BLaER1 treated with 17β-estradiol and CSF1 and Interleukin-3, amounts not matched to agents 10 nM and 100 nM (cell line): ENCODE results near the gene IST1.

Source experiments
- H3K27ac ChIP-seq, 11 experiments: shearing (Covaris generic); formaldehyde crosslinking; 2 replicates each; pipeline ENCODE4 v1.8.1; 2022
- H3K27me3 ChIP-seq, 11 experiments: shearing (Covaris generic); formaldehyde crosslinking; 2 replicates each; pipeline ENCODE4 v1.8.1; 2022
- H3K36me3 ChIP-seq, 11 experiments: shearing (Covaris generic); formaldehyde crosslinking; 2 replicates each; pipeline ENCODE4 v1.8.1; 2022
- H3K4me1 ChIP-seq, 10 experiments: shearing (Covaris generic); formaldehyde crosslinking; 2 replicates each; pipeline ENCODE4 v1.8.1; 2022
- H3K4me2 ChIP-seq, 11 experiments: shearing (Covaris generic); formaldehyde crosslinking; 2 replicates each; pipeline ENCODE4 v1.8.1; 2022
- H3K4me3 ChIP-seq, 10 experiments: shearing (Covaris generic); formaldehyde crosslinking; 2 replicates each; pipeline ENCODE4 v1.8.1; 2022
- H3K9ac ChIP-seq, 11 experiments: shearing (Covaris generic); formaldehyde crosslinking; 2 replicates each; pipeline ENCODE4 v1.8.1; 2022
- H3K9me3 ChIP-seq, 11 experiments: shearing (Covaris generic); formaldehyde crosslinking; replicated peaks in 1 of 11; 2 replicates each; pipeline ENCODE4 v1.8.1; 2022
- H4K20me1 ChIP-seq, 11 experiments: shearing (Covaris generic); formaldehyde crosslinking; 2 replicates each; pipeline ENCODE4 v1.8.1; 2022
- Cebpa-rat ChIP-seq, 11 experiments: shearing (Covaris generic); IDR thresholded peaks; 2 replicates each; pipeline ENCODE4 v1.8.1; 2022

The IST1 gene

GRCh38 chr16:71894921-71895678, at the start of gene IST1:
Gene IST1, plus strand, starts transcription at chr16:71895531. Its CDS starts 20,110 bp downstream, at chr16:71915641.
- peaks cover 37 to 46% (median 42%) of the 10 kb centered on the region in 11 experiments for H4K20me1 ChIP-seq
- peak within 1 kb of the TSS; percentile 92 to 99 (median 96) for H3K4me2 ChIP-seq
- H3K27ac ChIP-seq, result peak within 1 kb of the TSS; percentile 94 to 99 (median 98)
- peak within 1 kb of the TSS; percentile 82 to 100 (median 93) for H3K4me3 ChIP-seq
- no peaks in the 10 kb centered on the region for H3K27me3 ChIP-seq
- peaks cover 45 to 57% (median 50%) of the 10 kb centered on the region in 10 experiments for H3K4me1 ChIP-seq
- H3K9ac ChIP-seq, result peak within 1 kb of the TSS; percentile 91 to 100 (median 98)
- no peaks in the 10 kb centered on the region for H3K9me3 ChIP-seq
- peaks cover 9 to 31% (median 25%) of the 10 kb centered on the region in 11 experiments; a peak in 20 of 22 replicates for H3K36me3 ChIP-seq
- TF ChIP-seq Cebpa-rat (IDR thresholded peaks at IDR 0.05), result no peak

DNA sequence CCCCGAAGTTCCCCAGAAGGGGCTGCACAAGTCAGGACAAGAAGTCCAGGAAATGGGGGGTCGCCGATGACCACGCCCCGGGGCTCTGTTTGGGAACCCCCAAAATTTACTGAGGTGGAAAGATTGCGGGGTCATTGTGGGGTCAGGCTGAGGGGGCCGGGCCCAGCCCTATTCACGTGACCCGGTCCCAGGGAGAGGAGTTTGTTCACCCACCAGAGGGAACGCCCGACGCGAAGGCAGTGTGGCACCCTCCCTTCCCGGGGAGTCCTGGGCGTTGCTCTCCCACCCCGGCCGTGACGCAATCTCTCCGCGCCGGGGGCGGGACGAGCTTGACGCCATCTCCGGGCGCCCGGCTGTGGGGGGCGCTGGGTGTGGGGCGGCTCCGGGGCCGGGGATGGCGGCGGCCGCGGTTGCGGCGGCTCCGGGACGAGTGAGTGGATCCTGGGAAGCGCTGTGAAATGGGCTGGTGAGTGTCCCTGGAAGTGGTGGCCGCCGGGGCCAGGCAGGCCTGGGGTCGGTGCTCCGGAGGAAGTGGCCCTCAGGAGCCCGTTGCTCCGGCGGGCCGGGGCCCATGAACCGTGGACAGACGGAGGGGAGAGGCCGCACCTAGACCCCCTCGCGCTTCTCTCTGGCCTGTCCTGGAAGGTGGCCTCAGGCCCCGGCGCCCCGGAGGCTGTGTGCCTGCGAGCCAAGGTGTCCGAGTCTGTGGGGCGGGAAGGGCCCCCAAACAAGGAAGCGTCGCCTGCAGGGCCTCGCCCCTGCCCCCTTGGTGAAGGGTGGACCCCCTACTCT, 49.5 kb upstream of the IST1 start, which contains the start of gene ATXN1L:
ATXN1L (plus strand) TSS at position 338 of the 792 bp plus-strand sequence. CDS start 3,765 bp downstream, outside the sequence.
- Histone ChIP-seq H3K4me3 (peak within 1 kb of the TSS; percentile 98 to 100 (median 100)), H3K36me3 (peaks cover 31 to 36% (median 33%) of the 10 kb centered on the region in 11 experiments), H3K4me1 (peaks cover 23 to 47% (median 35%) of the 10 kb centered on the region in 10 experiments), H4K20me1 (peaks cover 0 to 48% (median 27%) of the 10 kb centered on the region in 11 experiments; a peak in 18 of 22 replicates), H3K27ac (peak within 1 kb of the TSS; percentile 84 to 93 (median 91)), H3K9ac (peak within 1 kb of the TSS; percentile 93 to 98 (median 95)), H3K27me3 (no peaks in the 10 kb centered on the region), H3K4me2 (peak within 1 kb of the TSS; percentile 89 to 100 (median 93)), H3K9me3 (no peaks in the 10 kb centered on the region)
- TF ChIP-seq Cebpa-rat (IDR thresholded peaks at IDR 0.05), result peak in 7 of 11 experiments; percentile 27 to 81 (median 52); a peak in 6 of 22 replicates

DNA sequence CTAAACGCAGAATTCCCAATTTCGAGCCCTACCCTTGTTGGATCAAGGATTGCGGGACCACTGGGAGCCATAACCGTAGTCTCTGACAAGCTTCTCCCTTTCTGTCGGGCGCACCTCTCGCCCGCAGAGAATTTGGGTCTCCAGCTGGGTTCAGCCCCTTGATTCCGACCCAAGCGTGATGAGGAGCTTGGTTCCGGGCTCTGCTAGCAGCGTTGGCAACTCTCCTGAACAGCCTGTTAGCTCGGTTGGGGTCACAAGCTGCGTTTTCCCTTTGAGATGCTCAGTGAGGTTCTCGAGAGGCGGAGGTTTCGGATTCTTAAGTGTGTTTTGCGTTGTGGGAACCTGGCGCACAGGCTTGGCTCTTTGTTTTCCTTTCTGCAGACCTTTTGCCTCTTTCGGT, 48.9 kb upstream of the IST1 start:
- no peaks in the 10 kb centered on the region for H3K27me3 ChIP-seq
- H3K9ac ChIP-seq, result peak overlapping the region; percentile 93 to 98 (median 95)
- no peak for TF ChIP-seq Cebpa-rat (IDR thresholded peaks at IDR 0.05)
- H3K36me3 ChIP-seq, result peaks cover 37 to 42% (median 39%) of the 10 kb centered on the region in 11 experiments
- H4K20me1 ChIP-seq, result peaks cover 0 to 54% (median 33%) of the 10 kb centered on the region in 11 experiments; a peak in 18 of 22 replicates
- H3K4me2 ChIP-seq, result peak overlapping the region; percentile 89 to 100 (median 92)
- H3K4me1 ChIP-seq, result peaks cover 23 to 47% (median 35%) of the 10 kb centered on the region in 10 experiments
- peak overlapping the region; percentile 84 to 93 (median 91) for H3K27ac ChIP-seq
- no peaks in the 10 kb centered on the region for H3K9me3 ChIP-seq
- peak overlapping the region; percentile 98 to 100 (median 100) for H3K4me3 ChIP-seq

- peaks cover 5 to 61% (median 40%) of the 10 kb centered on the region in 11 experiments; a peak in 18 of 22 replicates for H4K20me1 ChIP-seq
- H3K9me3 ChIP-seq, result no peaks in the 10 kb centered on the region
- peak overlapping the region; percentile 89 to 100 (median 92) for H3K4me2 ChIP-seq
- TF ChIP-seq Cebpa-rat (IDR thresholded peaks at IDR 0.05), result no peak
- H3K27ac ChIP-seq, result peak overlapping the region in 3 of 11 experiments; percentile 89 to 93 (median 92); a peak in 2 of 22 replicates
- H3K27me3 ChIP-seq, result no peaks in the 10 kb centered on the region
- H3K36me3 ChIP-seq, result peaks cover 44 to 48% (median 45%) of the 10 kb centered on the region in 11 experiments
- peaks cover 20 to 45% (median 32%) of the 10 kb centered on the region in 10 experiments for H3K4me1 ChIP-seq
- H3K9ac ChIP-seq, result peak overlapping the region; percentile 93 to 98 (median 95)
- H3K4me3 ChIP-seq, result peak overlapping the region; percentile 98 to 100 (median 100)
Measured at GRCh38 chr16:71847096-71847495, 48.2 kb upstream of the IST1 start.

DNA sequence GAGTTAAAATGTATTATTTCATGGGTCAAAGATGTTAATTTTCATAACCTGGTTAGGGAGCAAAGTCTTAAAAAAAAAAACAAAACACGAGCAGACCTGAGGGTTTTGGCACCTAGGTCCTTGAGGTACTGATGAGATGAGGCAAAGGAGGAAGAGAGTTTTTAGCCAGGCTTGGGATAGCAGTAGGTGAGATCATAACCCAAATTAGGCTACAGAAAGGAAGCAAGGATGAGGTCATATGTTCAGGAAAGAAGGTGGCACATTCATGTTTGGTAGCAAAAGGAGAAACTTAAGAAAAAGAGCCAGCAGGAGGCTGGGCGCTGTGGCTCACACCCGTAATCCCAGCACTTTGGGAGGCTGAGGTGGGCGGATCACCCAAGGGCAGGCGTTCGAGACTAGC, 46.7 kb upstream of the IST1 start:
- Histone ChIP-seq H3K36me3 (peaks cover 59 to 64% (median 60%) of the 10 kb centered on the region in 11 experiments), H3K27me3 (no peaks in the 10 kb centered on the region), H3K4me2 (0 out of 22 replicates have a peak overlapping the region, but pooled peaks of 1 of the 11 experiments have one; percentile 0), H3K4me3 (no peak overlapping the region), H3K9me3 (no peaks in the 10 kb centered on the region), H3K27ac (no peak overlapping the region), H4K20me1 (peaks cover 12 to 76% (median 53%) of the 10 kb centered on the region in 11 experiments; a peak in 19 of 22 replicates), H3K9ac (peak overlapping the region in 1 of 11 experiments; percentile 35; a peak in 1 of 22 replicates), H3K4me1 (peaks cover 15 to 35% (median 26%) of the 10 kb centered on the region in 10 experiments)
- TF ChIP-seq Cebpa-rat (IDR thresholded peaks at IDR 0.05), result no peak

DNA sequence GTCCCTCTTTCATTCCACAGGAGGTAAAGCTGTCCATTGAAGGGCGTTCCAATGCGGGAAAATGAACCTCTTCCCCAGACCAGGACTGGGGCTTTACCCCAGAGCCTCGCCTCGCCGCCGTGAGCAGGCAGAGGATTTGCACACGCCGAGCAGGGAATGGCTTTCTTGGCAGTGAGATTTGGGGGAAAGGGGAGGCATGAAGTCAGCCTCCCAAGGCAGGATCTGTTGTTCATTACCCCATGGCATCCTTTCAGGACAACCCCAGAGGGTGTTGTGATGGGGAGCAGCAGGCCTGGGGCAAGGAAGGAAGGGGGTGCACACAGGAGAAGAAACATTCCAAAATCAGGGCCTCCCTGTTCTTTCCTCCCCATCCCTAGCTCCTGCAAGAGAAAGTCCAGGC, 43.6 kb upstream of the IST1 start:
- H3K4me3 ChIP-seq, result no peak overlapping the region
- H3K27me3 ChIP-seq, result no peaks in the 10 kb centered on the region
- H3K4me1 ChIP-seq, result peaks cover 7 to 25% (median 14%) of the 10 kb centered on the region in 10 experiments
- no peak overlapping the region for H3K4me2 ChIP-seq
- TF ChIP-seq Cebpa-rat (IDR thresholded peaks at IDR 0.05), result no peak
- no peaks in the 10 kb centered on the region for H3K9me3 ChIP-seq
- H3K36me3 ChIP-seq, result peaks cover 87 to 95% (median 90%) of the 10 kb centered on the region in 11 experiments
- H3K9ac ChIP-seq, result no peak overlapping the region; a peak in 1 of 22 replicates
- no peak overlapping the region for H3K27ac ChIP-seq
- H4K20me1 ChIP-seq, result peaks cover 41 to 99% (median 83%) of the 10 kb centered on the region in 11 experiments

- Histone ChIP-seq H3K36me3 (peaks cover 90 to 99% (median 94%) of the 10 kb centered on the region in 11 experiments), H3K9ac (no peak overlapping the region; a peak in 1 of 22 replicates), H3K4me3 (no peak overlapping the region), H3K9me3 (no peaks in the 10 kb centered on the region), H3K4me1 (peaks cover 3 to 20% (median 10%) of the 10 kb centered on the region in 10 experiments), H3K4me2 (no peak overlapping the region), H3K27ac (no peak overlapping the region), H3K27me3 (no peaks in the 10 kb centered on the region), H4K20me1 (peaks cover 45 to 99% (median 81%) of the 10 kb centered on the region in 11 experiments)
- no peak for TF ChIP-seq Cebpa-rat (IDR thresholded peaks at IDR 0.05)
Measured at GRCh38 chr16:71852158-71852557, 43.2 kb upstream of the IST1 start.

- no peak overlapping the region for H3K4me3 ChIP-seq
- H3K4me1 ChIP-seq, result peaks cover 2 to 16% (median 5%) of the 10 kb centered on the region in 10 experiments; a peak in 15 of 20 replicates
- no peak overlapping the region for H3K27ac ChIP-seq
- H3K9ac ChIP-seq, result no peak overlapping the region
- peaks cover 93 to 100% (median 98%) of the 10 kb centered on the region in 11 experiments for H3K36me3 ChIP-seq
- no peaks in the 10 kb centered on the region for H3K9me3 ChIP-seq
- H3K4me2 ChIP-seq, result no peak overlapping the region
- no peaks in the 10 kb centered on the region for H3K27me3 ChIP-seq
- peaks cover 49 to 99% (median 82%) of the 10 kb centered on the region in 11 experiments for H4K20me1 ChIP-seq
- TF ChIP-seq Cebpa-rat (IDR thresholded peaks at IDR 0.05), result no peak
Measured at GRCh38 chr16:71852561-71852960, 42.8 kb upstream of the IST1 start.
